ENCODE results near the gene LASP1.

The LASP1 gene

DNA sequence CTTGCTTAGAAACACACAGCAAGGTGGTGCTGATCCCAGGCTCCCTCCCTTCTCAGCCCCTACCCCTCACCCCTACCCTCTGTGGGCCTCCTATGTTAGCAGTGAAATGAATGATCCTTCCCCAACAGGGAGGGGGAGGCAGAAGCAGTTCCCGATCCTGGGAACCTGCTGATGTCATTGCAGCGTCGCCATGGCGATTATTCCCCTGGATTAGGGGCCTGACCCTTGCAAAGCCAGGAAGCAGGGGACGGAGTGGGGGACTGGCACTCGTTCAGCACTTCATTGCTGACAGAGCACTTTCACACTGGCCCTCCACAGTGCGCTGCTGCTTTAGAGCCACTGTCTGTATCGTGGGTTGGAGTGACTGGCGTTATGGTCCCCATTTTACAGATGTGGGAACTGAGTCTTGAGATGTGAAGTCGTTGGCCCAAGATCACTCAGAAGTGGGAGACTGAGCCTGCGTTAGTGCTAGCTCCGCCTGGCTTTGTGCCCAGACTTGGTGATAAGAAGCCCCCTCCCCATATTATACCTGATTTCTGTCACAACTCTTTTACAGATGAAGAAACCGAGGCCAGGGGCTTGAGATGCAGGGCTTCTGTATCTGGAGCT is 26.6 kb downstream of the LASP1 start:
- no peak for DNase-seq (ENCODE audit: low read depth)
- TF ChIP-seq, protein P1, sequence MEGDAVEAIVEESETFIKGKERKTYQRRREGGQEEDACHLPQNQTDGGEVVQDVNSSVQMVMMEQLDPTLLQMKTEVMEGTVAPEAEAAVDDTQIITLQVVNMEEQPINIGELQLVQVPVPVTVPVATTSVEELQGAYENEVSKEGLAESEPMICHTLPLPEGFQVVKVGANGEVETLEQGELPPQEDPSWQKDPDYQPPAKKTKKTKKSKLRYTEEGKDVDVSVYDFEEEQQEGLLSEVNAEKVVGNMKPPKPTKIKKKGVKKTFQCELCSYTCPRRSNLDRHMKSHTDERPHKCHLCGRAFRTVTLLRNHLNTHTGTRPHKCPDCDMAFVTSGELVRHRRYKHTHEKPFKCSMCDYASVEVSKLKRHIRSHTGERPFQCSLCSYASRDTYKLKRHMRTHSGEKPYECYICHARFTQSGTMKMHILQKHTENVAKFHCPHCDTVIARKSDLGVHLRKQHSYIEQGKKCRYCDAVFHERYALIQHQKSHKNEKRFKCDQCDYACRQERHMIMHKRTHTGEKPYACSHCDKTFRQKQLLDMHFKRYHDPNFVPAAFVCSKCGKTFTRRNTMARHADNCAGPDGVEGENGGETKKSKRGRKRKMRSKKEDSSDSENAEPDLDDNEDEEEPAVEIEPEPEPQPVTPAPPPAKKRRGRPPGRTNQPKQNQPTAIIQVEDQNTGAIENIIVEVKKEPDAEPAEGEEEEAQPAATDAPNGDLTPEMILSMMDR (IDR thresholded peaks at IDR 0.05; ENCODE audit: control insufficient read depth, insufficient read depth, low read depth, low read length, missing control alignments), result no peak
- H3K4me3 ChIP-seq (ENCODE audit: control insufficient read depth, low read depth, low read length), result no peak overlapping the region

DNA sequence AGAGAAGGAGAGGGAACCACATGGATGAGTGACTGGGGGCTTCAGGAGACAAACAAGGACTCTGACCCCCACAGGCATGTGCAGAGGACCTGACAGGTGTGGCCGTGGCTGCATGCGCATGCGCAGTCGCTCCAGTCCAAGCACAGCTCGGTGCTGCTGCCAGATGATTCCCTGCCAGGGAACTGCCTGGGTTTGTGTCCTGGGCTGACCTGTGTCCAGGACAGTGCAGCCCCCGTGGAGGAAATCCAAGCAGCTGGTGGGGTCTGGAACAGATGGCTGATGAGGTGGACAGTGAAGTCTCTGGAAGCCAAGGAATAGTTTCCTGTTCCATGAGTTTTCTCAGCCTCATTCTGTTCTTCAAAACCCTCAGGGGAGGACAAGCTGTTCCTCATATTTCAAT is 27.3 kb downstream of the LASP1 start:
- TF ChIP-seq, protein P1 (IDR thresholded peaks at IDR 0.05; ENCODE audit: control insufficient read depth, insufficient read depth, low read depth, low read length, missing control alignments), result no peak
- H3K4me3 ChIP-seq (ENCODE audit: control insufficient read depth, low read depth, low read length), result no peak overlapping the region
- DNase-seq (ENCODE audit: low read depth), result no peak

DNA sequence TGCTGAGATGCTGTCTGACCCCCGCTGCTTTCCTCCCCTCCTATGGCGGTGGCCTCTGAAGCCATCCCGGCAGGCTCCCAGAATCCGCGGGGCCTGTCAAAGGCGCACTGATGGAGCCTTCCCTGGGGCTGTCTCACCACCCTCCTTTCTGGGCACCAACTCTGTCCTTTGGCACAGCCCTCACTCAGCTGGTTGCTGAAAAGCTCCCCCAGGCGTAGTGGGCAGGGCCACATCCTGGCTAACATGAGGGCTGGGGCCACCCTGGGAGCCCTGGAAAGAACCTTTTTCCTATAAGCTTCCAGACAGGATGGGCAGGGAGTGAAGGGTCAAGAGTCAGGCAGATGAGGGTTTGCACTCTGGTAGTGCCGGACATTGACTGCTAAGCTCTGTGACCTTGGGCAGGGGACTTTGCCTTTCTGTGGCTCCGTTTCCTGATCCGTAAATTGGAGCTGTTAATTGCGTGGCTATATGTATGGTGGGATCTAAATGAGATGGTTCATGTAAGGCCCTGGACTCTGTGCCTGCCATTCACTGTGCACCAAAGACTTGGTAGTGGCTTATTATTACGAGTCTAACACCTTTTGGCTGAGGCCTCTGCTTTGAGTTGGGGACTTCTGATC is 27.9 kb downstream of the LASP1 start:
- TF ChIP-seq, protein P1 (IDR thresholded peaks at IDR 0.05; ENCODE audit: control insufficient read depth, insufficient read depth, low read depth, low read length, missing control alignments), result no peak
- no peak for DNase-seq (ENCODE audit: low read depth)
- H3K4me3 ChIP-seq (ENCODE audit: control insufficient read depth, low read depth, low read length), result no peak overlapping the region

DNA sequence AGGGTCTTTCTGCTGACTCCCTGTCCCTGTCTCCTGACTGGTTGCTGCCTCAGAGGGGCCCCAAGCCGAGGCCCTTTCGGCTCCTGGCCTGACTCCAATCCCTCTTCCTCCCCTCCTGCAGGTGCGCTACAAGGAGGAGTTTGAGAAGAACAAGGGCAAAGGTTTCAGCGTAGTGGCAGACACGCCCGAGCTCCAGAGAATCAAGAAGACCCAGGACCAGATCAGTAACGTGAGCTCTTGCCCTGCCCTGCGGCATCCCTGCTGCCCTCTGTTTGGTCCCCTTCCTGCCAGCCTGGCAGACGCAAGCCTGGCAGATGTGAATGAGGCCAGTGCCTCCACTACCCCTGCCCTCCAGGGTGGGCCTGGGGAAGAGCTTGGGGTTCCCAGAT is 28.4 kb downstream of the LASP1 start:
- TF ChIP-seq, protein P1 (IDR thresholded peaks at IDR 0.05; ENCODE audit: control insufficient read depth, insufficient read depth, low read depth, low read length, missing control alignments), result no peak
- H3K4me3 ChIP-seq (ENCODE audit: control insufficient read depth, low read depth, low read length), result no peak overlapping the region

DNA sequence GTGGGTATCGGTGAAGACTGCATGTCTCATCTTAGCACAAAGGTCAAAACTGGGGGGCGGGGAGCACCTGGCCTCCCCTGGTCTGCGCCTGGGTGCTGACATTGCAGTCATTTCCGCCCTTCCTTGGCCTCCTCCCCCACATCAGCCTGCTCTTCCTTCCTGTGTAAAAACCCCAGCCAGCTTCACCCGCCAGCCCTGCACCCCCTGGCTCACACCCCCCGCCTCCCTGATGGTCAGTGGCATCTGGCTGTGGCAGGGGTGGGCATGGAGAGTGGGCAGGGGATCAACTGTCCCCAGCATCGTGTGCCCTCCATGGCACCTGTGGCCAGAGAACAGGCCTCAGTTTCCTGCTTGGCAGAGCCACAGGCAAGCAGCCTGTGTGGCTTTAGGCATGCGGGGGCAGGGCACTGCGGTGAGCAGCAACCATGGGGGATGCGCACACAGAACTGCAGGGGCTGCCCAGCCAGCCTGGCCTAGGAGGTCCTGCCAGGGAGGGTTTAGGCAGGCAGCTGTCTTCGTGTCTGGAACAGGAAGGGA is 29.0 kb downstream of the LASP1 start:
- DNase-seq (ENCODE audit: low read depth), result no peak
- no peak overlapping the region for H3K4me3 ChIP-seq (ENCODE audit: control insufficient read depth, low read depth, low read length)
- TF ChIP-seq, protein P1 (IDR thresholded peaks at IDR 0.05; ENCODE audit: control insufficient read depth, insufficient read depth, low read depth, low read length, missing control alignments), result no peak

More for the DNA sequence above, 28.4 kb downstream of the LASP1 start:
- DNase-seq (ENCODE audit: low read depth), result no peak

DNA sequence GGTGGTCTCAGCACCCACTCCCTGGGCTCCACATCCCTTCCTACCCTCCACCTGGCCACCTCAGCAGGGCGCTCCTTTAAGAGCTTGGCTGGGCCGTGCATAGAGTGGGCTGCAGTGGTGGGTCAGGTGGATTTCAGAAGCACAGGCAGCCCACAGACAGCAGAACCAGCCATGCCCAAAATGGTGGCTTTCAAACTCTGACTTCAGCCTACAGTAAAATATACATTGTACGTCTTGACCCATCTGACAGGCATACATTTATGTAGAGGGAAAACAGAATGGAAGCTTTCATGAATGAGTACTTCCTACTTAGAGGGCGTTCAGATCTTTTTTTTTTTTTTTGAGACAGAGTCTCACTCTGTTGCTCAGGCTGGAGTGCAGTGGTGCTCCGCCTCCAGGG is 29.6 kb downstream of the LASP1 start:
- H3K4me3 ChIP-seq (ENCODE audit: control insufficient read depth, low read depth, low read length), result no peak overlapping the region
- no peak for DNase-seq (ENCODE audit: low read depth)
- TF ChIP-seq, protein P1 (IDR thresholded peaks at IDR 0.05; ENCODE audit: control insufficient read depth, insufficient read depth, low read depth, low read length, missing control alignments), result no peak
